Gastrocnemius medialis (tissue), 4 donors: Measurements from ENCODE around the gene DYRK1B. TPM values are rescaled to one million over a fixed set of nuclear protein-coding genes. Genes with fewer than 3 reads are reported as not detected.
"Not testable (repeated sequence)": the region's sequence is repeated elsewhere in the genome, so short reads cannot be mapped to it uniquely, and the experiment has no call there.

ENCODE experiments used
- ATAC-seq, 2 donors: fragments of 150-250 bp; one replicate each; pipeline ENCODE4 v1.9.1; 2016
- DNase-seq, 2 donors: peaks; one replicate each; pipeline ENCODE4 v3.0.0-alpha.2; 2019
- H3K27ac ChIP-seq, 4 donors: fragments of 200-600 bp; sonication (generic); 1 replicate in 1 of 4; 2 replicates in 3 of 4; pipeline ENCODE4 v1.5.1; 2016 to 2018; ENCODE audit warnings: mild to moderate bottlenecking in 2 of 4, moderate library complexity in 1 of 4
- H3K27me3 ChIP-seq, 3 donors: fragments of 200-600 bp; sonication (generic) in 2 of 3; 1 replicate in 1 of 3; 2 replicates in 2 of 3; pipeline versions ENCODE4 v1.5.1 to v1.6.0; 2016 to 2019; ENCODE audit warnings: mild to moderate bottlenecking in 1 of 3, moderate library complexity in 1 of 3
- H3K36me3 ChIP-seq, 2 donors: fragments of 200-600 bp; sonication (generic) in 1 of 2; one replicate each; pipeline ENCODE4 v1.5.1; 2017 to 2018
- H3K4me1 ChIP-seq, 2 donors: fragments of 200-600 bp; sonication (generic) in 1 of 2; one replicate each; pipeline ENCODE4 v1.5.1; 2016 to 2017; ENCODE audit warnings: mild to moderate bottlenecking in 2 of 2
- H3K4me3 ChIP-seq, 4 donors: fragments of 200-600 bp; sonication (generic) in 3 of 4; 1 replicate in 1 of 4; 2 replicates in 3 of 4; pipeline ENCODE4 v1.5.1; 2016 to 2019; ENCODE audit warnings: mild to moderate bottlenecking in 2 of 4
- H3K9me3 ChIP-seq, 3 donors: fragments of 200-600 bp; sonication (generic) in 2 of 3; 1 replicate in 1 of 3; 2 replicates in 2 of 3; pipeline ENCODE4 v1.5.1; 2016 to 2019
- POLR2A ChIP-seq, 2 donors: fragments of 450-650 bp; IDR thresholded peaks; one replicate each; pipeline ENCODE4 v1.6.1; 2017; ENCODE audit warnings: antibody characterized with exemption in 2 of 2, mild to moderate bottlenecking in 2 of 2, moderate library complexity in 2 of 2
- in situ Hi-C, 4 donors: fragments of 200-750 bp; cut with MboI; loops; one replicate each; pipeline versions ENCODE4 v1.15.0 to v1.8.0; 2017; ENCODE audit warnings: low sequenced_read_pairs in 4 of 4
- intact Hi-C: fragments of 100-400 bp; cut with DNase I; formaldehyde crosslinking; loops from one replicate; pipeline ENCODE4 v1.15.1; 2023; ENCODE audit warnings: low total_unique reads
- total RNA-seq, 4 donors: library from RNA; depleted of rRNA; stranded (reverse); fragments of >200 nt; gene quantifications; one replicate each; pipeline versions ENCODE4 v1.1.0 to v1.2.3, GENCODE V29; 2016
- TF ChIP-seq, protein P1 (sequence below), 5 experiments: fragments of 450-650 bp in 3 of 5; fragments of 200-600 bp in 2 of 5; sonication (generic) in 2 of 5; IDR thresholded peaks in 4 of 5; conservative IDR thresholded peaks in 1 of 5; 1 replicate in 4 of 5; 2 replicates in 1 of 5; pipeline ENCODE4 v1.5.1; 2016 to 2019; ENCODE audit warnings: antibody characterized with exemption in 5 of 5, mild to moderate bottlenecking in 3 of 5, moderate library complexity in 3 of 5

DYRK1B gene
- total RNA-seq, 4 donors from 2014 or later: 39.6 to 68.7 (median 61.8) TPM

DNA sequence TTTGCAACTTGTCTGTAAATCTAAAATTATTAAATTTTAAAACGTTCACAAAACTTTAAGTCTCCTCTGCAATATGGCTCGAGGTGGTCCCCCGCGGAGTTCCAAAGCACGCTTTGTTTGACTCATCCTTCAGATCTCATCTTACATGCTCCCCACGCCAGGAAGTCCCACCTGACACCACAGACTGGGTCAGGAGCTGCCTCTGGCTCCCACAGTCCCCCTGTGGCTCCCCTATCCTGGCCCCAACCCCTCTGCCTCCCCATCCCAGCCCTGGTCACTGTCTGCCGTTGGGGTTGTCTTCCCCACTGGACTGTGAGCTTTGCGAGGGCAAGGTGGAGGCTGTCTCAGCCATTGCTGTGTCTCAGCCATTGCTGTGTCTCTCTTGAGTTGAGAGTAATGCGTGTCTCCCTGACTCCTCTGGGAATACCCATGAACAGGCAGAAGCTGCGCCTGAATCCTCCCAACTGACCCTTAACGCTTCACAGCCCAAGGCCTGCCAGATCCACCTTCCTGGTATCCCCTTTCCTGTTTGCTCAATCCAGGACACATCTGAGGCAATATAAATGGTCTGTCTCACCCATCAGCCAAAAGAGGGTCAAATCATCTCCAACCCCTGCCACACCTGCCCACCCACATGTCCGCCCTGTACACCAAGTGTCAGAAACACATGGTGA, 15.9 kb downstream of the DYRK1B start:
- peaks cover 83 to 92% of the 10 kb centered on the region in 2 donors for H3K4me1 ChIP-seq
- TF ChIP-seq, protein P1, sequence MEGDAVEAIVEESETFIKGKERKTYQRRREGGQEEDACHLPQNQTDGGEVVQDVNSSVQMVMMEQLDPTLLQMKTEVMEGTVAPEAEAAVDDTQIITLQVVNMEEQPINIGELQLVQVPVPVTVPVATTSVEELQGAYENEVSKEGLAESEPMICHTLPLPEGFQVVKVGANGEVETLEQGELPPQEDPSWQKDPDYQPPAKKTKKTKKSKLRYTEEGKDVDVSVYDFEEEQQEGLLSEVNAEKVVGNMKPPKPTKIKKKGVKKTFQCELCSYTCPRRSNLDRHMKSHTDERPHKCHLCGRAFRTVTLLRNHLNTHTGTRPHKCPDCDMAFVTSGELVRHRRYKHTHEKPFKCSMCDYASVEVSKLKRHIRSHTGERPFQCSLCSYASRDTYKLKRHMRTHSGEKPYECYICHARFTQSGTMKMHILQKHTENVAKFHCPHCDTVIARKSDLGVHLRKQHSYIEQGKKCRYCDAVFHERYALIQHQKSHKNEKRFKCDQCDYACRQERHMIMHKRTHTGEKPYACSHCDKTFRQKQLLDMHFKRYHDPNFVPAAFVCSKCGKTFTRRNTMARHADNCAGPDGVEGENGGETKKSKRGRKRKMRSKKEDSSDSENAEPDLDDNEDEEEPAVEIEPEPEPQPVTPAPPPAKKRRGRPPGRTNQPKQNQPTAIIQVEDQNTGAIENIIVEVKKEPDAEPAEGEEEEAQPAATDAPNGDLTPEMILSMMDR (IDR thresholded peaks at IDR 0.05 in 4 of 5, conservative IDR thresholded peaks at IDR 0.05 in 1 of 5): no peak
- TF ChIP-seq POLR2A (IDR thresholded peaks at IDR 0.05): peak in 1 of 2 donors; percentile 33

DNA sequence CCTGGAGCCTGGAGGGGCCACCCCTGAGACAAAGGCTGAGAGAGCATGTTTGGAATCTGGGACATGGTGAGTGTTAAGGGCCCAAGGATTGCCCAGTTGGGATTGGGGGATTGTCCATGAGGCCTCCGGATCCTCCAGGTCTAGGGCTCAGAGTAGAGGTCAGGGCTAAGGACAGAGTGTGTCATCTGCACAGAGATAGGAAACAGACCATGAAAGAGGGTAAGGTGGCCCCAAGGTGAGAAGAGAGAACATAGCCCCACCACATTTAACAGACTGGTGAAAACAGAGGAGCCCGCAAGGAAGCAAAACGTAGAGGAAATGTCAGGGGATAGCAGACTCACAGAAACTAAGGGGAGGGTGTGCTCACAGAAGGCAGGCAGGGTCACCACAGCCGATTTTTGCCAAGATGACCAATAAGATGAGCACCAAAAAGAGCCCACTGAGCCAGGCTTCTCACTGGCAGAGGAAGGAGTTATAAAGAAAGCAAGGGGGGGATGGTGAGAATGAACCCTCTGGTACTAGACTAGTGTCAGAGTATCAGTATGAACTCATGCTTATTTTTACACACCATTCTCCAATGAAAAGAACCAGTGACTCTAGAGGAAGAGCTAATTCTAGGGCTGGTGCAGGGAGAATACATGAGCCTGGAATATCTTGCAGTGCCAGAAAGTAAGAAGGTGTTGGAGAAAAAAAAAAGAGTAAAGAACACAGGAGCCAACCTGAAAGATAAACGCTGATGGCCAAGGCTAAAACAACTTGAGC, 17.5 kb downstream of the DYRK1B start:
- Histone ChIP-seq H3K4me3 (no peak overlapping the region), H3K4me1 (peaks cover 76 to 88% of the 10 kb centered on the region in 2 donors), H3K9me3 (no peaks in the 10 kb centered on the region), H3K36me3 (no peaks in the 10 kb centered on the region), H3K27ac (peak overlapping the region; percentile 84 to 99 (median 92)), H3K27me3 (no peaks in the 10 kb centered on the region)
- TF ChIP-seq POLR2A (IDR thresholded peaks at IDR 0.05): peak; percentile 24 to 62
- TF ChIP-seq, protein P1 (IDR thresholded peaks at IDR 0.05 in 4 of 5, conservative IDR thresholded peaks at IDR 0.05 in 1 of 5): no peak
- in situ Hi-C loops (loop anchor here in 1 of 4 donors (25.0 kb wide), 1 partner anchor 1154 kb away; no protein-coding TSS in a partner anchor), intact Hi-C loops (no loop called here)
- ATAC-seq: peak; percentile 57 to 63
- DNase-seq: peak in 1 of 2 donors; percentile 49

More for the DNA sequence above, 15.9 kb downstream of the DYRK1B start:
- intact Hi-C loops: no loop called here
- peak overlapping the region in 3 of 4 donors; percentile 7 to 29 (median 15) for H3K4me3 ChIP-seq
- H3K36me3 ChIP-seq: no peaks in the 10 kb centered on the region
- DNase-seq: peak; percentile 38 to 83
- H3K27ac ChIP-seq: peak overlapping the region; percentile 84 to 99 (median 92)
- no peaks in the 10 kb centered on the region for H3K27me3 ChIP-seq
- no peaks in the 10 kb centered on the region for H3K9me3 ChIP-seq
- in situ Hi-C loops: loop anchor here in 1 of 4 donors (25.0 kb wide), 1 partner anchor 1156 kb away; no protein-coding TSS in a partner anchor
- peak; percentile 27 to 52 for ATAC-seq

DNA sequence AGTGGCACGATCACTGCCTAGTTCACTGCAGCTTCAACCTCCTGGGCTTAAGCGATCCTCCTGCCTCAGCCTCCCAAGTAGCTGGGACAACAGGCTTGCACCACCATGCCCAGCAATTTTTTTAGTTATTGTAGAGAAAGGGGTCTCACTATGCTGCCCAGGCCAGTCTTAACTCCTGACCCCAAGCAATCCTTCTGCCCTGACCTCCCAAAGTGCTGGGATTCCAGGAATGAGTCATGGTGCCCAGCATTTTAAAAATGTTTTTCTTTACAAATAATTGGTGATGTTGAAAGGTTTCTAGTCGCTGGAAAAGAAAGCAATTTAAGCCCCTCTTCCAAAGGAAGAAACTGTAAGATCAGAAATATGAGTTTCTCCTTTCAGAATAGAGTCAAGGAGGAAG, 19.4 kb downstream of the DYRK1B start:
- DNase-seq (no peak), ATAC-seq (no peak)
- Histone ChIP-seq H3K9me3 (no peaks in the 10 kb centered on the region), H3K27ac (peak overlapping the region; percentile 84 to 99 (median 92)), H3K36me3 (no peaks in the 10 kb centered on the region), H3K4me3 (no peak overlapping the region), H3K4me1 (peaks cover 64 to 71% of the 10 kb centered on the region in 2 donors), H3K27me3 (no peaks in the 10 kb centered on the region)
- in situ Hi-C loops (loop anchor here in 1 of 4 donors (25.0 kb wide), 1 partner anchor 1152 kb away; no protein-coding TSS in a partner anchor), intact Hi-C loops (no loop called here)
- TF ChIP-seq, protein P1 (IDR thresholded peaks at IDR 0.05 in 4 of 5, conservative IDR thresholded peaks at IDR 0.05 in 1 of 5): no peak
- TF ChIP-seq POLR2A (IDR thresholded peaks at IDR 0.05): no peak

DNA sequence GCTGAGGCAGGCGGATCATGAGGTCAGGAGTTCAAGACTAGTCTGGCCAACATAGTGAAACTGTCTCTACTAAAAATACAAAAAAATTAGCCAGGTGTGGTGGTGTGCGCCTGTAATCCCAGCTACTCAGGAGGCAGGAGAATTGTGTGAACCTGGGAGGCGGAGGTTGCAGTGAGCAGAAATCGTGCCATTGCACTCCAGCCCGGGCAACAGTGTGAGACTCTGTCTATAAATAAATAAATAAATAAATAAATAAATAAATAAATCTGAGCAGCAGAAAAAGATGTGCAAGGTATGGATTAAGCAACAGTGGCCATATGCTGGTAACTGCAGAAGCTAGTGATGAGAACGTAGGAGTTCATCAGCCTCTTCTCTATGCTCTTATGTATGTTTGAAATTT, 19.9 kb downstream of the DYRK1B start:
- DNase-seq, H3K9me3 ChIP-seq, H3K27me3 ChIP-seq, intact Hi-C loops, H3K36me3 ChIP-seq, ATAC-seq, H3K4me3 ChIP-seq: not testable (repeated sequence)
- Histone ChIP-seq H3K27ac (peak overlapping the region; percentile 84 to 99 (median 92)), H3K4me1 (peaks cover 59 to 66% of the 10 kb centered on the region in 2 donors)
- in situ Hi-C loops: loop anchor here in 1 of 4 donors (25.0 kb wide), 1 partner anchor 1152 kb away; no protein-coding TSS in a partner anchor
